Neuron (in vitro differentiated cells): ENCODE results near the gene SMIM5.

Source experiments
- H2AFZ ChIP-seq: one replicate; pipeline ENCODE4 v1.6.1; 2013; ENCODE audit warnings: low read depth, mild to moderate bottlenecking, inconsistent platforms, low read length, moderate library complexity
- H3K27me3 ChIP-seq: one replicate; pipeline ENCODE4 v1.6.1; 2013; ENCODE audit warnings: low read length; ENCODE audit not compliant: insufficient read depth
- H3K36me3 ChIP-seq: one replicate; pipeline ENCODE4 v1.6.1; 2013; ENCODE audit warnings: low read length; ENCODE audit not compliant: insufficient read depth
- H3K4me1 ChIP-seq: one replicate; pipeline ENCODE4 v1.6.1; 2013; ENCODE audit warnings: low read length; ENCODE audit not compliant: insufficient read depth
- H3K4me3 ChIP-seq: 2 replicates; pipeline ENCODE4 v1.5.1; 2013; ENCODE audit warnings: mild to moderate bottlenecking, low read length, moderate library complexity
- H3K9me3 ChIP-seq: one replicate; pipeline ENCODE4 v1.6.1; 2013; ENCODE audit warnings: low read length

The SMIM5 gene

DNA sequence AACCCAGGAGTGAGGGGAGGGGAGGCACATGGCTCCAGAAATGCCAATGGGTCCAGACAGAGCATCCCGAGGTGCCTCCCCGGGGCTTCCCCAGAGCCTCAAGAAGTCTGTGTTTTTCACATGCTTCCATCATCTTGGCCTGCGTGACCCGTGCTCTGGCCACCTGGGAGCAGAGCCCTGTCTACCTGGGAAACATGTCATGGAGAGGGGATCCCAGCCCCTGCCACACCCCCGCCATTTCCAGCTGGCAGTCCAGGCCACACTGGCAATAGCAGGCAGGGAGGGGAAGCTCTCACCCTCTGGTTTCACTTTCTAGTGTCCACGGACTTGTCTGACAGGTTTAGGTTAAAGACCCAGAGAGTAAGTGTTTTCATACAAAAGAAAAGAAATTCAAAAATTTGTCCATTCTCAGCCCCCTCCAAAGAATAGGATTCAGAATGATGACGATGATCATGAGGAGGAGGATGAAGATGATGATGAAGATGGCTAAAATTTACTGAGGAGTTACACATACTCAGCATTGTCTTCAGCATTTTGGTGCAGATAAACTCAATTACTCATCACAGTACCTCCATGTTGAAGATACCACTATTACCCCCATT lies 9.0 kb downstream of the SMIM5 start:
- Histone ChIP-seq H3K9me3 (no peaks in the 10 kb centered on the region), H3K27me3 (no peaks in the 10 kb centered on the region), H3K4me3 (no peak overlapping the region), H3K4me1 (no peaks in the 10 kb centered on the region), H2AFZ (no peak overlapping the region), H3K36me3 (peaks cover 2% of the 10 kb centered on the region)

- H3K4me1 ChIP-seq = no peaks in the 10 kb centered on the region
- H3K4me3 ChIP-seq = no peak overlapping the region
- H3K36me3 ChIP-seq = peaks cover 2% of the 10 kb centered on the region
- no peaks in the 10 kb centered on the region for H3K9me3 ChIP-seq
- H3K27me3 ChIP-seq = no peaks in the 10 kb centered on the region
- H2AFZ ChIP-seq = no peak overlapping the region
Observed at GRCh38 chr17:75642784-75643642, 9.8 kb downstream of the SMIM5 start.

DNA sequence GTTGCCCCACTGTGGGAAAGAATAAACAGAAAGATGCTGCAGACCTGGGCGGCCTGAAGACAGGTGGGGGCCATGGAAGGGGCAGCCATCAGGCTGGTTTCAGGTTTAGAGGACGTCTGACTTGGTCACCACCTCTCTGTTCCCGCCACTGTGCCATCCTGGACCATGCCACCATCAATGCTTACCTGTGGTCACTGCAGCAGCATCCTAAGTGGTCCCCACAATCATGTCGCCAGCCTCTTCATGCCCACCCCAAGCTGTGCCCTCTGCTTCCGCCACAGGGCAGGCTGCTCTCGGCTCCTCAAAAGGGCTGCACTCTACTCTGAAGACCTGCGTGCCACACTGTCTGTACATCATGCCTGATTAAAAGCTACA lies 10.4 kb downstream of the SMIM5 start:
- Histone ChIP-seq H3K36me3 (peaks cover 3% of the 10 kb centered on the region), H3K27me3 (no peaks in the 10 kb centered on the region), H3K9me3 (no peaks in the 10 kb centered on the region), H2AFZ (no peak overlapping the region), H3K4me1 (no peaks in the 10 kb centered on the region), H3K4me3 (no peak overlapping the region)

- Histone ChIP-seq H3K4me1 (no peaks in the 10 kb centered on the region), H3K36me3 (peaks cover 17% of the 10 kb centered on the region), H3K4me3 (no peak overlapping the region), H3K9me3 (no peaks in the 10 kb centered on the region), H2AFZ (no peak overlapping the region), H3K27me3 (no peaks in the 10 kb centered on the region)
Observed at GRCh38 chr17:75645501-75645888, 12.3 kb downstream of the SMIM5 start.

DNA sequence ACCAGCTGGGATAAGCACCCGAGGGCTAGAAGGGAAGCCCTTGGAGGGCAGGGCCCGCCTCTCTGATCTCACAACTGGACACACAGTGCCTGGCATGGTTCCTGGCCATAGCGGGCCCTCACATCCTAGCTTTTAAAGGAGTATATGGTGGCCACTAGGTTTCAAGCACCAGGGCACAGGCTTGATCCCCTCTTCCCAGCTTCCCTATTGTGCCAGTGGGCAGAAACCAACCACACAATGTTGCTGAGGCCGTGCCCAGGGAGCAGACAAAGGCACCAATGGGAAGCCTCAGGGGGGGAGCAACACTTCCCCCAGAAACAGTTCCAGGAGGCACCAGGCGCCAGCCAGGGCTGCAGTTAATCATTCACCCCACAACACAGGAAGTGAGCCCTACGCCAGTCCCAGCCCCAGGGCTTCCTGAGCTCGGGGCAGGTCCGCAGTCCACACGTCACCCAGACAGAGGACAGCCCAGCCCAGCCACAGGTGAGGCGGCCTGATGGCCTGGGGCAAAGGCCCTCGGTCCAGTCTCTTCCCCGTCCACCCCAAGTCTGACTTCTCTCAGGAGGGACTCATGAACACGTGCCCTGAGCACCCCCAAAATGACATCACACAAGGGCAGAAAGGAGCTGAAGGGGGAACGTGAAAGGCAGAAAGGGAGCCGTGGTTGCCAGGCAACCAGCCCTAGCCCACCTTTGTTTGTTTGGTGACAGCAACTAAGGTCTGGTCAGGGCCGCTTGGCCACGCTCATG lies 12.8 kb downstream of the SMIM5 start:
- peaks cover 22% of the 10 kb centered on the region for H3K36me3 ChIP-seq

GRCh38 chr17:75646638-75646992 lies 13.4 kb downstream of the SMIM5 start:
- Histone ChIP-seq H3K9me3 (no peaks in the 10 kb centered on the region), H3K4me1 (no peaks in the 10 kb centered on the region), H2AFZ (no peak overlapping the region), H3K27me3 (no peaks in the 10 kb centered on the region), H3K36me3 (peaks cover 23% of the 10 kb centered on the region), H3K4me3 (no peak overlapping the region)

More for the DNA sequence above, 12.8 kb downstream of the SMIM5 start:
- Histone ChIP-seq H3K27me3 (no peaks in the 10 kb centered on the region), H3K4me1 (no peaks in the 10 kb centered on the region), H3K9me3 (no peaks in the 10 kb centered on the region), H3K4me3 (no peak overlapping the region), H2AFZ (no peak overlapping the region)

GRCh38 chr17:75647061-75647460 lies 13.8 kb downstream of the SMIM5 start:
- H3K4me3 ChIP-seq = no peak overlapping the region
- H3K9me3 ChIP-seq = no peaks in the 10 kb centered on the region
- H3K36me3 ChIP-seq = peaks cover 23% of the 10 kb centered on the region
- H3K4me1 ChIP-seq = no peaks in the 10 kb centered on the region
- no peaks in the 10 kb centered on the region for H3K27me3 ChIP-seq
- no peak overlapping the region for H2AFZ ChIP-seq

DNA sequence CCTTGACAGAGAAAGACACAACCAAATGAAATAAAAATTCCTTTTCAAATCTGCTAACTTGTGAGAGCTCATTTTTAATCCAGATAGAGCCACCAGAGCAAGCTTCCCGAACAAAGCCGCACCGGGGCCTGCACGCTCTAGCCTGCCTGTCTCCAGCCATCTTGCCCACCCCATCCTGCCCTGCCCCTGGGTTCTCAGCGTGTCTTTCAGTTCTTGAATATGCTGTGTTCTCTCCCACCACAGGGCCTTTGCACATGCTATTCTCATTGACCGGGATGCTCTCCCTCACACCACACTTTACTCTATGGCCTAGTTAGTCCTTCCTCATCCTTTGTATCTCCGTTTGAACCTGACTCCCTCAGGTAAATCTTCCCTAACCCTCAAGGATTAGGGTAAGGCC lies 14.7 kb downstream of the SMIM5 start:
- Histone ChIP-seq H3K4me3 (no peak overlapping the region), H3K36me3 (peaks cover 28% of the 10 kb centered on the region), H2AFZ (no peak overlapping the region), H3K4me1 (no peaks in the 10 kb centered on the region), H3K27me3 (no peaks in the 10 kb centered on the region), H3K9me3 (no peaks in the 10 kb centered on the region)

GRCh38 chr17:75649687-75650086 lies 16.5 kb downstream of the SMIM5 start:
- Histone ChIP-seq H3K27me3 (no peaks in the 10 kb centered on the region), H3K9me3 (no peaks in the 10 kb centered on the region), H3K36me3 (peaks cover 30% of the 10 kb centered on the region), H3K4me3 (no peak overlapping the region), H3K4me1 (no peaks in the 10 kb centered on the region), H2AFZ (no peak overlapping the region)

GRCh38 chr17:75650874-75651273 lies 17.6 kb downstream of the SMIM5 start:
- no peaks in the 10 kb centered on the region for H3K4me1 ChIP-seq
- H3K36me3 ChIP-seq = peaks cover 34% of the 10 kb centered on the region
- no peaks in the 10 kb centered on the region for H3K27me3 ChIP-seq
- H3K4me3 ChIP-seq = no peak overlapping the region
- no peaks in the 10 kb centered on the region for H3K9me3 ChIP-seq
- no peak overlapping the region for H2AFZ ChIP-seq

- no peak overlapping the region for H3K4me3 ChIP-seq
- peaks cover 39% of the 10 kb centered on the region for H3K36me3 ChIP-seq
- H2AFZ ChIP-seq = no peak overlapping the region
- H3K27me3 ChIP-seq = no peaks in the 10 kb centered on the region
- H3K9me3 ChIP-seq = no peaks in the 10 kb centered on the region
- no peaks in the 10 kb centered on the region for H3K4me1 ChIP-seq
Observed at GRCh38 chr17:75652341-75652740, 19.1 kb downstream of the SMIM5 start.

- Histone ChIP-seq H3K36me3 (peaks cover 41% of the 10 kb centered on the region), H3K4me1 (no peaks in the 10 kb centered on the region), H3K4me3 (no peak overlapping the region), H2AFZ (no peak overlapping the region), H3K27me3 (no peaks in the 10 kb centered on the region), H3K9me3 (no peaks in the 10 kb centered on the region)
Observed at GRCh38 chr17:75652934-75653549, 19.8 kb downstream of the SMIM5 start.

DNA sequence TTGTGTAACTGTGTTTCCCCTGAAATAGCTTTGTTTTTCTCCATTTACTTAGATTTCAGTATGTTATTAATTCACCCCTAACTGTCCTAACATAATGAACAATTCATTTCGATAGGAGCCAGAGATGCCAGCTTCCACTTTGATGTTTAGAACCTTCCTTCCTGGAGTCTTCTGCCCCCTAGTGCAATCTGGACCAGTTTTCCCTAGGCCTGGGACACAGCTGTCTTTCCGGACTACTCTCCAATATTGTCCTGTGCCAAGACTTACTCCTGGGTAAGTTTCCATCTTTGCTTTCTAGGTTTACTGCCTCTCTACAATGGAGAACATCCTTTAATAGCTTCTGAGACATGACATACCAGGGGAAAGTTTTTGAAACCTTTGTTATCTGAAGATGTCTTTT lies 20.9 kb downstream of the SMIM5 start:
- Histone ChIP-seq H3K27me3 (no peaks in the 10 kb centered on the region), H3K9me3 (no peaks in the 10 kb centered on the region), H2AFZ (no peak overlapping the region), H3K36me3 (peaks cover 39% of the 10 kb centered on the region), H3K4me1 (no peaks in the 10 kb centered on the region), H3K4me3 (no peak overlapping the region)
